ENCODE data around the gene ZBTB21. TPM values are rescaled to one million over a fixed set of nuclear protein-coding genes. Genes with fewer than 3 reads are reported as not detected.

The ZBTB21 gene
- total RNA-seq, 1 donor from 2014 or later = 25.3 TPM

DNA sequence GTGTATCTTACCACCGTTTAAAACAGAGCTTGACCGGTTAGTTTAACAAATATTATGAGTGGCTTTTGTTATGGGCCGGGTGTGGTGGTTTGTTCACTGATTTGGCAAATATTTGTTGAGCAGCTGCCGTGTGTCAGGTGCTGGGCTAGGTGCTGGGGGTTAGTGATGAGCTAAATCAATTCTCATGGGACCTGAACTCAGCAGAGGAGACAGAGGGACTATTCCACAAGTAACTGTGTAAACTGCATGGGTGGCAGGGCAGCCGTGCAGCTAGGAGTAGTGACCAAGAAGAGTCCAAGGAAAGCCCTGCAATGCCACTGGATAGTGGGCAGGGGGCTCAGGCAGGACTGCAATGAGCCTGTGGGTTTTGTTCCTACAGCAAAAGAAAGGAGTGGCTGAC lies 45.1 kb downstream of the ZBTB21 start:
- no peaks in the 10 kb centered on the region for H3K27me3 ChIP-seq
- H3K4me3 ChIP-seq = no peak overlapping the region
- Mint-ChIP-seq H3K9me3 (peaks cover 2% of the 10 kb centered on the region), H3K27ac (no peak overlapping the region), H3K4me3 (no peak overlapping the region), H3K27me3 (ENCODE audit: insufficient read depth, low read depth) (peaks cover 25% of the 10 kb centered on the region), H3K4me1 (peaks cover 64% of the 10 kb centered on the region), H3K36me3 (no peaks in the 10 kb centered on the region)
- no peak overlapping the region for H3K4me2 ChIP-seq
- no peaks in the 10 kb centered on the region for H3K79me2 ChIP-seq (ENCODE audit: low read depth)
- no peak for TF ChIP-seq EZH2 (IDR thresholded peaks at IDR 0.05)
- TF ChIP-seq, protein P1, sequence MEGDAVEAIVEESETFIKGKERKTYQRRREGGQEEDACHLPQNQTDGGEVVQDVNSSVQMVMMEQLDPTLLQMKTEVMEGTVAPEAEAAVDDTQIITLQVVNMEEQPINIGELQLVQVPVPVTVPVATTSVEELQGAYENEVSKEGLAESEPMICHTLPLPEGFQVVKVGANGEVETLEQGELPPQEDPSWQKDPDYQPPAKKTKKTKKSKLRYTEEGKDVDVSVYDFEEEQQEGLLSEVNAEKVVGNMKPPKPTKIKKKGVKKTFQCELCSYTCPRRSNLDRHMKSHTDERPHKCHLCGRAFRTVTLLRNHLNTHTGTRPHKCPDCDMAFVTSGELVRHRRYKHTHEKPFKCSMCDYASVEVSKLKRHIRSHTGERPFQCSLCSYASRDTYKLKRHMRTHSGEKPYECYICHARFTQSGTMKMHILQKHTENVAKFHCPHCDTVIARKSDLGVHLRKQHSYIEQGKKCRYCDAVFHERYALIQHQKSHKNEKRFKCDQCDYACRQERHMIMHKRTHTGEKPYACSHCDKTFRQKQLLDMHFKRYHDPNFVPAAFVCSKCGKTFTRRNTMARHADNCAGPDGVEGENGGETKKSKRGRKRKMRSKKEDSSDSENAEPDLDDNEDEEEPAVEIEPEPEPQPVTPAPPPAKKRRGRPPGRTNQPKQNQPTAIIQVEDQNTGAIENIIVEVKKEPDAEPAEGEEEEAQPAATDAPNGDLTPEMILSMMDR (IDR thresholded peaks at IDR 0.05) = no peak
- no peak for TF ChIP-seq EZH2phosphoT487 (IDR thresholded peaks at IDR 0.05)
- no peaks in the 10 kb centered on the region for H4K20me1 ChIP-seq (ENCODE audit: low read depth)
- peaks cover 18% of the 10 kb centered on the region for H3F3A ChIP-seq (ENCODE audit: low read depth)
- no peak for DNase-seq (ENCODE audit: low spot score)
- no peaks in the 10 kb centered on the region for H3K36me3 ChIP-seq
- no peaks in the 10 kb centered on the region for H3K9me3 ChIP-seq (ENCODE audit: low read depth)
- H2AFZ ChIP-seq (replicated peaks) = no peak overlapping the region
- no peak overlapping the region for H3K9ac ChIP-seq
- H3K27ac ChIP-seq = no peak overlapping the region
- H3K4me1 ChIP-seq = peaks cover 29% of the 10 kb centered on the region

DNA sequence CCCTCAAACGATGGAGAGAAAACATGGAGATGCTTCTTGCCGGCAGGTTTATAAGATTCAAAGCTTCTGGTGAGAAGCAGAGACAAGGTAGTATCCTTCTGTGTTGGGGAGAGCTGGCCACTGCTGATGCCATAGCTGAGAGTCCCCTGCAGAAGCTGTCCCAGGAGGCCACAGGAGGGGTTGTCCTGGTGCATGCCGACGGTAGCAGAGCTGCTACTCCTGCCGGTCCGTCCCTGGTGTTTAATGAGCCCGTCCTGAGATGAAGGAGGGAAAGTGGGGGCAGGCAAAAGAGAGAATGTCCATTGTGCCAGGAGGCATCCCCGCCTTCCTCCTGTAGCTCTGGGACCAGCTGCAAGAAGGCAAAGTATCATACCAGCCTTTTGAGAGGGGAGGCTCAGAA lies 46.0 kb downstream of the ZBTB21 start:
- Histone ChIP-seq H3F3A (ENCODE audit: low read depth) (peaks cover 18% of the 10 kb centered on the region), H4K20me1 (ENCODE audit: low read depth) (no peaks in the 10 kb centered on the region), H3K9ac (no peak overlapping the region), H3K9me3 (ENCODE audit: low read depth) (no peaks in the 10 kb centered on the region), H3K36me3 (no peaks in the 10 kb centered on the region), H3K4me3 (no peak overlapping the region), H3K79me2 (ENCODE audit: low read depth) (no peaks in the 10 kb centered on the region), H3K4me1 (peaks cover 29% of the 10 kb centered on the region), H2AFZ (replicated peaks) (no peak overlapping the region), H3K4me2 (no peak overlapping the region), H3K27ac (no peak overlapping the region), H3K27me3 (no peaks in the 10 kb centered on the region)
- Mint-ChIP-seq H3K4me3 (no peak overlapping the region), H3K4me1 (peaks cover 56% of the 10 kb centered on the region), H3K27ac (no peak overlapping the region), H3K9me3 (peaks cover 2% of the 10 kb centered on the region), H3K27me3 (ENCODE audit: insufficient read depth, low read depth) (peaks cover 29% of the 10 kb centered on the region), H3K36me3 (no peaks in the 10 kb centered on the region)
- DNase-seq (ENCODE audit: low spot score) = no peak
- TF ChIP-seq EZH2 (IDR thresholded peaks at IDR 0.05) (no peak), EZH2phosphoT487 (IDR thresholded peaks at IDR 0.05) (no peak)
- TF ChIP-seq, protein P1 (IDR thresholded peaks at IDR 0.05) = no peak

DNA sequence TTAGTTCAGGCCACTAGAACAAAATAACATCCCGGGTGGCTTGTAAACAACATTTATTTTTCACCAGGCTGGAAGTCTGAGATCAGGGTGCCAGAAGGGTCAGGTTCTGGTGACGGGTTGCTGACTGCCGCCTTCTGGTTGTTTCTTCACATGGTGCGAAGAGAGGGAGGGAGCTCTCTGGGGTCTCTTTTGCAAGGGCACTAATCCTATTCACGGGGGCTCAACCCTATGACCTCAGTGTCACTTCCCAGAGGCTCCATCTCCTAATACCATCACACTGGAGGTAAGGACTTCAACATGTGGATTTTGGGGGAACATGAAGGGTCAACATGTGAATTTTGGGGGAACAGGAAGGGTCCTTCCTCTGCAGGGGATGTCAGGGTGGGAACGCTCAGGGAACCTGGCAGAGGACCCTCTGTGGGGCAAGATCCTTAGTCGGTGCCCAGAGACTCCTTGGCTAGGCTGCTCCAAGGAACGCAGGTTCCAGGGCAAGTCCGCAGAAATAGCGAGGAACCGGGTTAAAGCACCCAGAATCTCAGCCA lies 47.7 kb downstream of the ZBTB21 start:
- Histone ChIP-seq H3K27ac (no peak overlapping the region), H3K36me3 (no peaks in the 10 kb centered on the region), H3K27me3 (no peaks in the 10 kb centered on the region), H3K79me2 (ENCODE audit: low read depth) (no peaks in the 10 kb centered on the region), H3K4me3 (no peak overlapping the region), H3F3A (ENCODE audit: low read depth) (peaks cover 9% of the 10 kb centered on the region), H4K20me1 (ENCODE audit: low read depth) (no peaks in the 10 kb centered on the region), H2AFZ (replicated peaks) (no peak overlapping the region), H3K4me2 (peak overlapping the region; percentile 7), H3K4me1 (peaks cover 22% of the 10 kb centered on the region), H3K9ac (no peak overlapping the region), H3K9me3 (ENCODE audit: low read depth) (no peaks in the 10 kb centered on the region)
- H3K27ac Mint-ChIP-seq = no peak overlapping the region
- DNase-seq (ENCODE audit: low spot score) = peak; percentile 27
- peaks cover 33% of the 10 kb centered on the region for H3K27me3 Mint-ChIP-seq (ENCODE audit: insufficient read depth, low read depth)
- no peaks in the 10 kb centered on the region for H3K36me3 Mint-ChIP-seq
- H3K4me3 Mint-ChIP-seq = no peak overlapping the region
- peaks cover 2% of the 10 kb centered on the region for H3K9me3 Mint-ChIP-seq
- H3K4me1 Mint-ChIP-seq = peaks cover 41% of the 10 kb centered on the region
- no peak for TF ChIP-seq EZH2phosphoT487 (IDR thresholded peaks at IDR 0.05)
- no peak for TF ChIP-seq EZH2 (IDR thresholded peaks at IDR 0.05)
- TF ChIP-seq, protein P1 (IDR thresholded peaks at IDR 0.05) = no peak

Data from neural progenitor cell (in vitro differentiated cells).